Breast epithelium (tissue), 3 donors: Measurements from ENCODE around the gene SLX4IP.

ENCODE experiments used
- POLR2A ChIP-seq: fragments of 450-650 bp; IDR thresholded peaks from one replicate; pipeline ENCODE4 v1.6.1; 2016; ENCODE audit warnings: antibody characterized with exemption, mild to moderate bottlenecking, moderate library complexity
- POLR2AphosphoS5 ChIP-seq, 3 donors: sonication (generic); formaldehyde crosslinking; IDR thresholded peaks; one replicate each; pipeline ENCODE4 v1.6.1; 2017; ENCODE audit warnings: antibody characterized with exemption in 3 of 3
- TF ChIP-seq, protein P1 (sequence below), 3 donors: fragments of 450-650 bp; IDR thresholded peaks; one replicate each; pipeline ENCODE4 v1.5.1; 2016 to 2017; ENCODE audit warnings: antibody characterized with exemption in 3 of 3, mild to moderate bottlenecking in 3 of 3, moderate library complexity in 3 of 3

DNA sequence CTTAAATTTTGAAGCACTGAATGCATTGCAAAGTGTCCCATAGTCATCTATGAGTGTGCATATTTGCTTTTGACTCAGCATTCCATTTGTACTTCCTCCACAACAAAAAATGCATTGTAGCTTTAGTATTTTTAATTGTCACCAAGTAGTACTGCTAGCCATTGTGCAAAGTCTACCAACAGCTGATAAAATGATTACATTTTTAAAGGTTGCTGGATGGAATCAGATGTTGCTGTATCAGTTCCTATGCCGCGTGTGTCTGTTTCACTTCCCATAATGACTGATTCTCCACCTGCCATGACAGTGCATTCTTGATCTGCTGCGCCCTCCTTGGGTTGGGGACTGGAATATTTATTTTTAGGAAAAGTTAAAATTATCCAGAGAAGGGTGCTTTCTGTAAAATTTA, 41.2 kb downstream of the SLX4IP start:
- TF ChIP-seq, protein P1, sequence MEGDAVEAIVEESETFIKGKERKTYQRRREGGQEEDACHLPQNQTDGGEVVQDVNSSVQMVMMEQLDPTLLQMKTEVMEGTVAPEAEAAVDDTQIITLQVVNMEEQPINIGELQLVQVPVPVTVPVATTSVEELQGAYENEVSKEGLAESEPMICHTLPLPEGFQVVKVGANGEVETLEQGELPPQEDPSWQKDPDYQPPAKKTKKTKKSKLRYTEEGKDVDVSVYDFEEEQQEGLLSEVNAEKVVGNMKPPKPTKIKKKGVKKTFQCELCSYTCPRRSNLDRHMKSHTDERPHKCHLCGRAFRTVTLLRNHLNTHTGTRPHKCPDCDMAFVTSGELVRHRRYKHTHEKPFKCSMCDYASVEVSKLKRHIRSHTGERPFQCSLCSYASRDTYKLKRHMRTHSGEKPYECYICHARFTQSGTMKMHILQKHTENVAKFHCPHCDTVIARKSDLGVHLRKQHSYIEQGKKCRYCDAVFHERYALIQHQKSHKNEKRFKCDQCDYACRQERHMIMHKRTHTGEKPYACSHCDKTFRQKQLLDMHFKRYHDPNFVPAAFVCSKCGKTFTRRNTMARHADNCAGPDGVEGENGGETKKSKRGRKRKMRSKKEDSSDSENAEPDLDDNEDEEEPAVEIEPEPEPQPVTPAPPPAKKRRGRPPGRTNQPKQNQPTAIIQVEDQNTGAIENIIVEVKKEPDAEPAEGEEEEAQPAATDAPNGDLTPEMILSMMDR (IDR thresholded peaks at IDR 0.05), result no peak
- no peak for TF ChIP-seq POLR2A
- no peak for TF ChIP-seq POLR2AphosphoS5 (IDR thresholded peaks at IDR 0.05)
